Endodermal cell (in vitro differentiated cells): ENCODE results near the gene ABCG4. TPM values are rescaled to one million over a fixed set of nuclear protein-coding genes. Genes with fewer than 3 reads are reported as not detected.

Experiments
- DNase-seq: peaks from one replicate; pipeline ENCODE4 v3.0.0-alpha.2; 2017
- H3K27ac ChIP-seq: 2 replicates; pipeline ENCODE4 v1.5.1; 2013; ENCODE audit warnings: mild to moderate bottlenecking, low read depth, low read length, moderate library complexity
- H3K27me3 ChIP-seq: 2 replicates; pipeline ENCODE4 v1.6.1; 2013; ENCODE audit warnings: mild to moderate bottlenecking, low read length, moderate library complexity; ENCODE audit not compliant: insufficient read depth, control insufficient read depth, poor library complexity, severe bottlenecking
- H3K36me3 ChIP-seq: 2 replicates; pipeline ENCODE4 v1.7.0; 2013; ENCODE audit warnings: mild to moderate bottlenecking, low read length, moderate library complexity; ENCODE audit not compliant: control insufficient read depth, insufficient read depth
- H3K4me1 ChIP-seq: one replicate; pipeline ENCODE4 v1.7.0; 2013; ENCODE audit warnings: low read length; ENCODE audit not compliant: control insufficient read depth, insufficient read depth
- H3K4me3 ChIP-seq: 2 replicates; pipeline ENCODE4 v1.5.1; 2013; ENCODE audit warnings: mild to moderate bottlenecking, low read length, moderate library complexity
- H3K9ac ChIP-seq: 2 replicates; pipeline ENCODE4 v1.6.1; 2013; ENCODE audit warnings: mild to moderate bottlenecking, low read length, moderate library complexity; ENCODE audit not compliant: poor library complexity, severe bottlenecking; ENCODE audit errors: extremely low read depth
- H3K9me3 ChIP-seq: 2 replicates; pipeline ENCODE4 v1.6.1; 2013; ENCODE audit warnings: mild to moderate bottlenecking, low read length, moderate library complexity; ENCODE audit not compliant: control insufficient read depth
- H3K27ac Mint-ChIP-seq: 2 replicates; pipeline ENCODE4 v1.8.0; 2020; ENCODE audit warnings: mixed read lengths
- H3K27me3 Mint-ChIP-seq: 2 replicates; pipeline ENCODE4 v1.8.0; 2021; ENCODE audit warnings: mild to moderate bottlenecking, mixed read lengths; ENCODE audit not compliant: insufficient read depth
- H3K36me3 Mint-ChIP-seq: 2 replicates; pipeline ENCODE4 v1.8.0; 2020; ENCODE audit warnings: low read depth, mixed read lengths
- H3K4me1 Mint-ChIP-seq: 2 replicates; pipeline ENCODE4 v1.8.0; 2020; ENCODE audit warnings: mixed read lengths
- H3K4me3 Mint-ChIP-seq: 2 replicates; pipeline ENCODE4 v1.8.0; 2020; ENCODE audit warnings: mild to moderate bottlenecking, moderate library complexity, mixed read lengths
- H3K9me3 Mint-ChIP-seq: 2 replicates; pipeline ENCODE4 v1.8.0; 2020; ENCODE audit warnings: mild to moderate bottlenecking, mixed read lengths
- CTCF ChIP-seq: fragments of 200-600 bp; sonication (generic); conservative IDR thresholded peaks from 2 replicates; pipeline ENCODE4 v1.5.0; 2021; ENCODE audit warnings: antibody characterized with exemption, mild to moderate bottlenecking
- WGBS, 2 experiments: methylation state at CpG; one replicate each; pipeline versions ENCODE4 v1.1.5 to v1.1.7; 2013; ENCODE audit warnings: missing lambda C conversion rate in 2 of 2, mixed read lengths in 1 of 2; ENCODE audit not compliant: insufficient coverage in 1 of 2, insufficient read length in 1 of 2; 5-methylcytosine and 5-hydroxymethylcytosine counted together
- total RNA-seq, 2 donors: library from RNA; stranded (reverse); fragmentation: NEBNext Ultra II Directional in 1 of 2; extraction: Animal tissue kit (Norgen Biotek cat#: 25700) in 1 of 2; gene quantifications; 2 replicates in 1 of 2; 3 replicates in 1 of 2; pipeline ENCODE4 v1.2.1, GENCODE V29; 2021

ABCG4 gene
- total RNA-seq, 2 donors from 2014 or later, result 1.5 to 1.8 TPM

- no peak for TF ChIP-seq CTCF
- Histone ChIP-seq H3K4me1 (no peaks in the 10 kb centered on the region), H3K9me3 (no peaks in the 10 kb centered on the region), H3K36me3 (no peaks in the 10 kb centered on the region), H3K27ac (no peak overlapping the region), H3K4me3 (no peak overlapping the region), H3K9ac (no peak overlapping the region), H3K27me3 (no peaks in the 10 kb centered on the region)
- no peaks in the 10 kb centered on the region for H3K9me3 Mint-ChIP-seq
- no peak overlapping the region for H3K27ac Mint-ChIP-seq
- H3K4me1 Mint-ChIP-seq, result peaks cover 8% of the 10 kb centered on the region
- 91 to 98% methylated on average over 3 of the region's 3 CpGs for WGBS, 2 experiments
- DNase-seq, result no peak
- H3K4me3 Mint-ChIP-seq, result no peak overlapping the region
- no peaks in the 10 kb centered on the region for H3K27me3 Mint-ChIP-seq
- H3K36me3 Mint-ChIP-seq, result no peaks in the 10 kb centered on the region
Observed at GRCh38 chr11:119192111-119192510, 43.3 kb downstream of the ABCG4 start.

- H3K9me3 ChIP-seq, result no peaks in the 10 kb centered on the region
- H3K27ac ChIP-seq, result no peak overlapping the region
- Mint-ChIP-seq H3K4me3 (no peak overlapping the region), H3K9me3 (no peaks in the 10 kb centered on the region), H3K27ac (no peak overlapping the region), H3K27me3 (no peaks in the 10 kb centered on the region), H3K4me1 (peaks cover 8% of the 10 kb centered on the region), H3K36me3 (no peaks in the 10 kb centered on the region)
- WGBS, 2 experiments, result 90 to 98% methylated on average over 4 to 5 of the region's 5 CpGs
- H3K9ac ChIP-seq, result no peak overlapping the region
- H3K4me1 ChIP-seq, result no peaks in the 10 kb centered on the region
- H3K36me3 ChIP-seq, result no peaks in the 10 kb centered on the region
- H3K4me3 ChIP-seq, result no peak overlapping the region
- DNase-seq, result peak; percentile 31
- TF ChIP-seq CTCF, result no peak
- no peaks in the 10 kb centered on the region for H3K27me3 ChIP-seq
Observed at GRCh38 chr11:119193001-119193400, 44.1 kb downstream of the ABCG4 start.

- Histone ChIP-seq H3K27ac (no peak overlapping the region), H3K27me3 (no peaks in the 10 kb centered on the region), H3K9ac (no peak overlapping the region), H3K4me3 (no peak overlapping the region), H3K36me3 (no peaks in the 10 kb centered on the region), H3K4me1 (no peaks in the 10 kb centered on the region), H3K9me3 (no peaks in the 10 kb centered on the region)
- no peak overlapping the region for H3K4me3 Mint-ChIP-seq
- H3K36me3 Mint-ChIP-seq, result no peaks in the 10 kb centered on the region
- DNase-seq, result no peak
- WGBS, 2 experiments, result 90 to 94% methylated on average over 8 to 10 of the region's 10 CpGs
- peaks cover 8% of the 10 kb centered on the region for H3K4me1 Mint-ChIP-seq
- TF ChIP-seq CTCF, result no peak
- no peak overlapping the region for H3K27ac Mint-ChIP-seq
- no peaks in the 10 kb centered on the region for H3K27me3 Mint-ChIP-seq
- no peaks in the 10 kb centered on the region for H3K9me3 Mint-ChIP-seq
Observed at GRCh38 chr11:119193626-119194025, 44.8 kb downstream of the ABCG4 start.
